ENCODE measurements around the gene CLDN20. TPM values are rescaled to one million over a fixed set of nuclear protein-coding genes. Genes with fewer than 3 reads are reported as not detected.
"Not testable (repeated sequence)": the region's sequence is repeated elsewhere in the genome, so short reads cannot be mapped to it uniquely, and the experiment has no call there.

The CLDN20 gene
- total and polyA plus RNA-seq, 2 donors (not counting 3 experiments of a cell fraction or from before 2014, with no cell fraction given): not detected

GRCh38 chr6:155216312-155217046, 47.3 kb upstream of the CLDN20 start:
- Histone ChIP-seq H3K4me2 (ENCODE audit: insufficient read depth, low read length) (no peak overlapping the region), H3K4me3 (replicated peaks in 1 of 3; ENCODE audit: insufficient read depth in 1 of 3, low read depth in 1 of 3, low read length in 3 of 3) (no peak overlapping the region), H3K9me3 (replicated peaks; ENCODE audit: control insufficient read depth, insufficient read depth, low read length) (no peaks in the 10 kb centered on the region), H3K4me1 (ENCODE audit: control insufficient read depth, extremely low read depth, insufficient read depth, low read length) (no peaks in the 10 kb centered on the region), H3K9me1 (replicated peaks; ENCODE audit: control insufficient read depth, extremely low read depth, insufficient read depth, low read length) (no peaks in the 10 kb centered on the region), H3K9ac (replicated peaks; ENCODE audit: extremely low read depth, insufficient read depth, low read length) (no peak overlapping the region), H3K27ac (ENCODE audit: insufficient read depth, low read depth, low read length) (no peak overlapping the region), H3K36me3 (ENCODE audit: control insufficient read depth in 2 of 2, extremely low read depth in 1 of 2, insufficient read depth in 2 of 2, low read length in 2 of 2) (no peaks in the 10 kb centered on the region), H2AFZ (ENCODE audit: low read depth, low read length) (no peak overlapping the region), H3K27me3 (ENCODE audit: control insufficient read depth in 2 of 2, insufficient read depth in 2 of 2, low read length in 2 of 2) (no peaks in the 10 kb centered on the region), H3K79me2 (ENCODE audit: control insufficient read depth, insufficient read depth, low read length) (no peaks in the 10 kb centered on the region), H4K20me1 (replicated peaks; ENCODE audit: control insufficient read depth, extremely low read depth, insufficient read depth, low read length) (no peaks in the 10 kb centered on the region)
- dilution Hi-C loops (cut with MboI; ENCODE audit: extremely low pct_ligation_motif_present, low sequenced_read_pairs) (no loop called here), intact Hi-C loops (cut with micrococcal nuclease) (no loop called here)
- no peak for TF ChIP-seq EZH2 (IDR thresholded peaks at IDR 0.05; ENCODE audit: borderline replicate concordance, low read depth, low read length, severe bottlenecking)
- TF ChIP-seq POLR2A (IDR thresholded peaks at IDR 0.05; ENCODE audit: low read depth, low read length): no peak
- TF ChIP-seq MAX (IDR thresholded peaks at IDR 0.05; ENCODE audit: insufficient read depth, insufficient read length): no peak
- TF ChIP-seq GATA2 (IDR thresholded peaks at IDR 0.05; ENCODE audit: insufficient read depth, insufficient read length, low read depth, low read length): no peak
- TF ChIP-seq POLR2AphosphoS5 (IDR thresholded peaks at IDR 0.05; ENCODE audit: insufficient read depth, low read depth, low read length): no peak
- TF ChIP-seq MYC (IDR thresholded peaks at IDR 0.05; ENCODE audit: low read depth, low read length): no peak
- ChIA-PET CTCF (no interaction called here), POLR2A (no interaction called here)
- FAIRE-seq: no peak
- BruUV-seq (replicated peaks): no TSS peak
- DNase-seq (ENCODE audit: low read depth, low spot score): no peak

GRCh38 chr6:155218711-155219110, 45.1 kb upstream of the CLDN20 start:
- H3K27me3 ChIP-seq (ENCODE audit: control insufficient read depth in 2 of 2, insufficient read depth in 2 of 2, low read length in 2 of 2); dilution Hi-C loops (cut with MboI; ENCODE audit: extremely low pct_ligation_motif_present, low sequenced_read_pairs); DNase-seq (ENCODE audit: low read depth, low spot score); H3K9ac ChIP-seq (replicated peaks; ENCODE audit: extremely low read depth, insufficient read depth, low read length); H2AFZ ChIP-seq (ENCODE audit: low read depth, low read length); intact Hi-C loops (cut with micrococcal nuclease); H3K79me2 ChIP-seq (ENCODE audit: control insufficient read depth, insufficient read depth, low read length); H3K36me3 ChIP-seq (ENCODE audit: control insufficient read depth in 2 of 2, extremely low read depth in 1 of 2, insufficient read depth in 2 of 2, low read length in 2 of 2); H4K20me1 ChIP-seq (replicated peaks; ENCODE audit: control insufficient read depth, extremely low read depth, insufficient read depth, low read length); POLR2A ChIA-PET; H3K9me1 ChIP-seq (replicated peaks; ENCODE audit: control insufficient read depth, extremely low read depth, insufficient read depth, low read length); FAIRE-seq; H3K4me3 ChIP-seq (replicated peaks in 1 of 3; ENCODE audit: insufficient read depth in 1 of 3, low read depth in 1 of 3, low read length in 3 of 3); BruUV-seq (replicated peaks); H3K4me2 ChIP-seq (ENCODE audit: insufficient read depth, low read length); H3K27ac ChIP-seq (ENCODE audit: insufficient read depth, low read depth, low read length); CTCF ChIA-PET; H3K9me3 ChIP-seq (replicated peaks; ENCODE audit: control insufficient read depth, insufficient read depth, low read length); H3K4me1 ChIP-seq (ENCODE audit: control insufficient read depth, extremely low read depth, insufficient read depth, low read length): not testable (repeated sequence)

All from endothelial cell of umbilical vein (primary cell).